GM12878 (cell line): ENCODE results near the gene EPX. TPM values are rescaled to one million over a fixed set of nuclear protein-coding genes. Genes with fewer than 3 reads are reported as not detected.

Experiments used
- ATAC-seq: fragments of 200-7000 bp; cut with Tn5 transposase; 3 replicates; pipeline ENCODE4 v1.9.1; 2020; ENCODE audit warnings: mild to moderate bottlenecking, moderate library complexity
- BruUV-seq: library from RNA; stranded (reverse); fragments of 400-500 nt; replicated peaks from 2 replicates; lab custom pipeline; 2021; lab: Mats Ljungman, UMichigan
- CTCF ChIA-PET: fragments of 300-600 bp; sonication (Branson Sonifier 250); formaldehyde crosslinking; extraction: SDS; loops from one replicate; lab custom pipeline; 2021; ENCODE audit warnings: inconsistent platforms; lab: Yijun Ruan, JAX
- POLR2A ChIA-PET: fragments of 350-600 bp; formaldehyde crosslinking; extraction: SDS; loops from one replicate; lab custom pipeline; 2021; ENCODE audit warnings: inconsistent platforms; lab: Charles Lee
- RAD21 ChIA-PET: fragments of 300-600 bp; sonication (Branson Sonifier 250); formaldehyde crosslinking; loops from one replicate; lab custom pipeline; 2023; ENCODE audit warnings: antibody characterized with exemption; ENCODE audit not compliant: unreplicated experiment; lab: Charles Lee
- SMC1A ChIA-PET: fragments of 300-600 bp; sonication (Branson Sonifier 250); formaldehyde crosslinking; loops from one replicate; lab custom pipeline; 2023; ENCODE audit not compliant: unreplicated experiment, uncharacterized antibody; lab: Charles Lee
- DNase-seq: peaks from one replicate; pipeline ENCODE4 v3.0.0-alpha.2; 2011; ENCODE audit warnings: low read depth, low spot score
- FAIRE-seq: peaks from 3 replicates; lab custom pipeline; 2011; peaks lifted over from hg19 to GRCh38; lab: Jason Lieb, UNC
- H2AFZ ChIP-seq: 2 replicates; pipeline ENCODE4 v1.6.0; 2011; ENCODE audit warnings: low read depth, low read length, control low read depth; ENCODE audit not compliant: control insufficient read depth
- H3K27ac ChIP-seq: 2 replicates; pipeline ENCODE4 v1.5.1; 2011; ENCODE audit warnings: control low read depth; ENCODE audit not compliant: control insufficient read depth, insufficient read depth
- H3K27me3 ChIP-seq, 2 experiments: replicated peaks in 1 of 2; 2 replicates each; pipeline versions ENCODE4 v1.6.0 to v1.6.1; 2011; ENCODE audit warnings: low read length in 1 of 2; ENCODE audit not compliant: control insufficient read depth in 2 of 2, insufficient read depth in 2 of 2
- H3K36me3 ChIP-seq, 2 experiments: 2 replicates each; pipeline ENCODE4 v1.5.1; 2011; ENCODE audit warnings: low read length in 1 of 2; ENCODE audit not compliant: control insufficient read depth in 2 of 2, insufficient read depth in 2 of 2
- H3K4me1 ChIP-seq: 2 replicates; pipeline ENCODE4 v1.6.1; 2011; ENCODE audit warnings: mild to moderate bottlenecking, low read length, moderate library complexity, mixed read lengths; ENCODE audit not compliant: control insufficient read depth, insufficient read depth
- H3K4me2 ChIP-seq: 2 replicates; pipeline ENCODE4 v1.6.0; 2011; ENCODE audit warnings: control low read depth; ENCODE audit not compliant: control insufficient read depth, insufficient read depth
- H3K4me3 ChIP-seq: fragments of 200-600 bp; sonication (generic); 2 replicates; pipeline ENCODE4 v1.5.1; 2016
- H3K79me2 ChIP-seq: 2 replicates; pipeline ENCODE4 v1.6.0; 2011; ENCODE audit warnings: low read length; ENCODE audit not compliant: control insufficient read depth, insufficient read depth
- H3K9ac ChIP-seq: 2 replicates; pipeline ENCODE4 v1.8.0; 2011; ENCODE audit warnings: low read length, control low read depth, mixed read lengths; ENCODE audit not compliant: control insufficient read depth, insufficient read depth
- H3K9me3 ChIP-seq: replicated peaks from 3 replicates; pipeline ENCODE4 v1.5.1; 2011; ENCODE audit warnings: mild to moderate bottlenecking, low read length; ENCODE audit not compliant: control insufficient read depth, insufficient read depth
- H4K20me1 ChIP-seq: 2 replicates; pipeline ENCODE4 v1.6.0; 2011; ENCODE audit not compliant: control insufficient read depth, insufficient read depth
- ASH2L ChIP-seq: fragments of 300-600, 200-600 bp; sonication (generic); IDR thresholded peaks from 2 replicates; pipeline ENCODE4 v1.6.1; 2017; ENCODE audit warnings: low read depth, mild to moderate bottlenecking, borderline replicate concordance
- CREM ChIP-seq: IDR thresholded peaks from 2 replicates; pipeline ENCODE4 v1.6.1; 2014; ENCODE audit warnings: antibody characterized with exemption, low read depth
- GABPA ChIP-seq: IDR thresholded peaks from 2 replicates; pipeline ENCODE4 v1.6.1; 2014; ENCODE audit warnings: antibody characterized with exemption, low read depth, mild to moderate bottlenecking, inconsistent platforms
- IRF4 ChIP-seq: IDR thresholded peaks from 2 replicates; pipeline ENCODE4 v1.6.1; 2011; ENCODE audit warnings: low read depth, low read length
- NFYB ChIP-seq: IDR thresholded peaks from 2 replicates; pipeline ENCODE4 v1.6.1; 2011; ENCODE audit warnings: low read depth, mild to moderate bottlenecking, low read length, improper control_type of control experiment, moderate library complexity; ENCODE audit not compliant: insufficient read depth
- RAD51 ChIP-seq: fragments of 450-650 bp; IDR thresholded peaks from 2 replicates; pipeline ENCODE4 v1.6.1; 2016; ENCODE audit warnings: moderate library complexity, mild to moderate bottlenecking, inconsistent platforms
- SPI1 ChIP-seq: IDR thresholded peaks from 2 replicates; pipeline ENCODE4 v1.6.1; 2011; ENCODE audit warnings: low read depth, mild to moderate bottlenecking, low read length, moderate library complexity, borderline replicate concordance; ENCODE audit not compliant: insufficient read depth
- ZNF217 ChIP-seq: fragments of 450-650 bp; IDR thresholded peaks from 2 replicates; pipeline ENCODE4 v1.6.1; 2017; ENCODE audit warnings: antibody characterized with exemption, mild to moderate bottlenecking
- ZNF622 ChIP-seq: fragments of 450-650 bp; IDR thresholded peaks from 2 replicates; pipeline ENCODE4 v1.6.1; 2017; ENCODE audit warnings: mild to moderate bottlenecking, inconsistent platforms
- WGBS: methylation state at CpG from one replicate; pipeline ENCODE4 v1.1.6; 2016; ENCODE audit warnings: low lambda C conversion rate; ENCODE audit not compliant: insufficient replicate concordance, insufficient coverage; ENCODE audit errors: missing lambda C conversion rate; 5-methylcytosine and 5-hydroxymethylcytosine counted together
- in situ Hi-C: fragments of 300-500 bp; cut with MboI; formaldehyde crosslinking; loops from 9 replicates; pipeline ENCODE4 v1.14.3; 2018; ENCODE audit warnings: mixed read lengths
- intact Hi-C: fragments of 100-400 bp; cut with micrococcal nuclease; formaldehyde crosslinking; loops from one replicate; pipeline ENCODE4 v1.14.2; 2022; ENCODE audit not compliant: unreplicated experiment
- polyA plus RNA-seq, 11 experiments: library from polyadenylated mRNA; depleted of rRNA in 4 of 11; unstranded in 6 of 11; stranded (reverse) in 5 of 11; fragments of >200 nt; fragmentation: Nextera tagmentation in 4 of 11; fragmentation: Illumina TruSeq in 1 of 11; extraction: Ambion mirVana in 4 of 11; extraction: Trizol in 1 of 11; gene quantifications; 1 replicate in 1 of 11; 2 replicates in 10 of 11; pipeline versions ENCODE4 v1.2.1 to v1.2.3, GENCODE V29; 2011 to 2016; ENCODE audit warnings: inconsistent platforms in 2 of 11, missing spikeins in 2 of 11, low read depth in 1 of 11
- total RNA-seq, 4 experiments: library from RNA; depleted of rRNA in 3 of 4; stranded (reverse); fragments of >200 nt in 3 of 4; fragmentation: Illumina TruSeq in 1 of 4; extraction: Trizol in 1 of 4; gene quantifications; 2 replicates each; pipeline versions ENCODE4 v1.2.1 to v1.2.3, GENCODE V29; 2013 to 2021
- TF ChIP-seq, protein P1 (sequence below): fragments of 450-650 bp; formaldehyde crosslinking; IDR thresholded peaks from 2 replicates; pipeline ENCODE4 v1.4.0; 2020; ENCODE audit warnings: mild to moderate bottlenecking, moderate library complexity
- TF ChIP-seq, protein P2 (sequence below): fragments of 450-650 bp; IDR thresholded peaks from 2 replicates; pipeline ENCODE4 v1.6.1; 2018; ENCODE audit warnings: borderline replicate concordance, mild to moderate bottlenecking; ENCODE audit not compliant: partially characterized antibody
- TF ChIP-seq, protein P3 (sequence below): fragments of 450-650 bp; IDR thresholded peaks from 2 replicates; pipeline ENCODE4 v1.6.1; 2017; ENCODE audit warnings: borderline replicate concordance

EPX gene
- total and polyA plus RNA-seq, 10 of the 15 experiments (the other 5 are each of a cell fraction or from before 2014, with no cell fraction given): 0.03 TPM; not detected in 9

DNA sequence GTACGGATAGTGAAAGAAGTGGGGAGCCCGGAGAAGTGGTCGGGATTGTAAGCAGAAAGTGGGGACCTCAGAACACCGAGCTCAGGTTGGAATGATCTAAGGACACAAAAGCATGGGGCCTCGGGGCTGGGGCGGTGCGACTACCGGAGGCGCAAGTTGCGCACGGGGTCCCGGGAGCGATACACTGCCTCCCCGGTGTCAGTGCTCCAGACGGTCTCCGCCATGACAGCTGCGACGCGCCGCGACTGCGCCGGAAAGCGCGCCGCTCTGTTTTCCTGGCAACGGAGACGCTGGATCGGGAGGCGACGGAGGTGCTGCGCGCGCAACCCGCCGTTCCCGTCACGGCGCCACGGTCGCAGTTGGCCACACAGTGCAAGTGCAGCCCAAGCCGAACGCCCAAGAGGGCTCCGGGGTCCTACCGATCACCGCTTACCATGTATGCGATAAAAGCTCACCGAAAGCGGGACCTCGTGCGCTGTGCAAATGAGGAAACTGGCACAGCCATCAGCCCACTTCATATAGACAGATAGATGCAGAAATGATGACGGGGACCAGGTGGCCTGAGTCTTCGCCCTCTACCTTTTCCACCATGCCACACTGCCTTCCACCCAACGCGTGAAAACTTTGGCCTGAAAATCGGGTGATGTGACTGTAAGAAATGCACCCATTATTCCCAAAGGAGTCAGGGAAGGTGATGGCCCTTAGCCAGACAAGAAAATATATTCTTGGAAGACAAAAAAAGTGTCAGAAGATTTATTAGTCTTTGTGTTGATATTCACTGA is 26.7 kb downstream of the EPX start, which contains the start of gene MKS1 (continued):
- TF ChIP-seq, protein P1, sequence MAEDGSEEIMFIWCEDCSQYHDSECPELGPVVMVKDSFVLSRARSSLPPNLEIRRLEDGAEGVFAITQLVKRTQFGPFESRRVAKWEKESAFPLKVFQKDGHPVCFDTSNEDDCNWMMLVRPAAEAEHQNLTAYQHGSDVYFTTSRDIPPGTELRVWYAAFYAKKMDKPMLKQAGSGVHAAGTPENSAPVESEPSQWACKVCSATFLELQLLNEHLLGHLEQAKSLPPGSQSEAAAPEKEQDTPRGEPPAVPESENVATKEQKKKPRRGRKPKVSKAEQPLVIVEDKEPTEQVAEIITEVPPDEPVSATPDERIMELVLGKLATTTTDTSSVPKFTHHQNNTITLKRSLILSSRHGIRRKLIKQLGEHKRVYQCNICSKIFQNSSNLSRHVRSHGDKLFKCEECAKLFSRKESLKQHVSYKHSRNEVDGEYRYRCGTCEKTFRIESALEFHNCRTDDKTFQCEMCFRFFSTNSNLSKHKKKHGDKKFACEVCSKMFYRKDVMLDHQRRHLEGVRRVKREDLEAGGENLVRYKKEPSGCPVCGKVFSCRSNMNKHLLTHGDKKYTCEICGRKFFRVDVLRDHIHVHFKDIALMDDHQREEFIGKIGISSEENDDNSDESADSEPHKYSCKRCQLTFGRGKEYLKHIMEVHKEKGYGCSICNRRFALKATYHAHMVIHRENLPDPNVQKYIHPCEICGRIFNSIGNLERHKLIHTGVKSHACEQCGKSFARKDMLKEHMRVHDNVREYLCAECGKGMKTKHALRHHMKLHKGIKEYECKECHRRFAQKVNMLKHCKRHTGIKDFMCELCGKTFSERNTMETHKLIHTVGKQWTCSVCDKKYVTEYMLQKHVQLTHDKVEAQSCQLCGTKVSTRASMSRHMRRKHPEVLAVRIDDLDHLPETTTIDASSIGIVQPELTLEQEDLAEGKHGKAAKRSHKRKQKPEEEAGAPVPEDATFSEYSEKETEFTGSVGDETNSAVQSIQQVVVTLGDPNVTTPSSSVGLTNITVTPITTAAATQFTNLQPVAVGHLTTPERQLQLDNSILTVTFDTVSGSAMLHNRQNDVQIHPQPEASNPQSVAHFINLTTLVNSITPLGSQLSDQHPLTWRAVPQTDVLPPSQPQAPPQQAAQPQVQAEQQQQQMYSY (CRISPR knock-in tag): no peak
- TF ChIP-seq NFYB: 0 out of 2 replicates have a peak, but pooled peaks have one; percentile 16
- TF ChIP-seq SPI1: 0 out of 2 replicates have a peak, but pooled peaks have one; percentile 5

DNA sequence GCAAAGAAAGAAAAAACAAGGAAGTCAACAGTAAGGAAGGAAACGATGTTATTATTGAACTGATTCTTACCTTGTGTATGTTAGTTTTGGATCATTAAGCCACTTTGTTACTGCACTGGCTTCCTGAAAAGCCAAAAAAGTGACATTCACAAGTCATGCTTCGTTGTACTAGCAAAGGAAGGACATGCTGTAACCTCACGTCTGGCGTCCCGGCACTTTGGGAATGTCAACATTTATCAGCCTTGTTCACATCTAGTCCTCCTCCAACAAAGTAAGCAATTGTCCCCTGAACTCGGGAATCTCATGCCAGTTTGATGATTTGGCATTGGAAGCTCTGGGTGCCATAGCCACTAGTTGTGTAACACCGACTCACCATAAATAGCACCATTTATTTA is 27.3 kb downstream of the EPX start:
- no peak for ATAC-seq
- 27% methylated on average over 7 of the region's 7 CpGs for WGBS
- peak overlapping the region; percentile 58; the same call in 1 of the 2 replicates for H3K4me3 ChIP-seq
- H3K9ac ChIP-seq: peak overlapping the region; percentile 67
- ChIA-PET CTCF (interaction anchor here (0.7 to 8.2 kb wide), 7 partner anchors 8 to 1133 kb away, joined by 3 to 65 read pairs (median 3); no protein-coding TSS in a partner anchor), RAD21 (interaction anchor here (0.9 to 2.3 kb wide), 7 partner anchors 11 to 97 kb away, joined by 3 to 9 read pairs (median 4); no protein-coding TSS in a partner anchor), SMC1A (interaction anchor here (0.8 to 2.6 kb wide), 4 partner anchors 10 to 133 kb away, joined by 4 to 26 read pairs (median 7); partner anchors contain the start of gene SUPT4H1), POLR2A (interaction anchor here (0.5 to 3.0 kb wide), 5 partner anchors 10 to 402 kb away, joined by 4 to 25 read pairs (median 5); no protein-coding TSS in a partner anchor)
- peak overlapping the region; percentile 62; the same call in 1 of the 2 replicates for H3K27ac ChIP-seq
- peak overlapping the region; percentile 91 for H3K4me2 ChIP-seq
- intact Hi-C loops (no loop called here), in situ Hi-C loops (no loop called here)
- BruUV-seq: no TSS peak
- H3K4me1 ChIP-seq: peaks cover 12% of the 10 kb centered on the region
- no peak for FAIRE-seq
- H3K79me2 ChIP-seq: no peaks in the 10 kb centered on the region; the same call in 1 of the 2 replicates
- H4K20me1 ChIP-seq: no peaks in the 10 kb centered on the region
- H3K27me3 ChIP-seq: no peaks in the 10 kb centered on the region
- no peak for DNase-seq
- H2AFZ ChIP-seq: peak overlapping the region; percentile 99
- H3K9me3 ChIP-seq: no peaks in the 10 kb centered on the region
- no peaks in the 10 kb centered on the region for H3K36me3 ChIP-seq
- TF ChIP-seq RAD51 (no peak), IRF4 (no peak), ZNF622 (no peak), CREM (no peak), GABPA (no peak), ASH2L (no peak), ZNF217 (no peak)
- TF ChIP-seq, protein P2, sequence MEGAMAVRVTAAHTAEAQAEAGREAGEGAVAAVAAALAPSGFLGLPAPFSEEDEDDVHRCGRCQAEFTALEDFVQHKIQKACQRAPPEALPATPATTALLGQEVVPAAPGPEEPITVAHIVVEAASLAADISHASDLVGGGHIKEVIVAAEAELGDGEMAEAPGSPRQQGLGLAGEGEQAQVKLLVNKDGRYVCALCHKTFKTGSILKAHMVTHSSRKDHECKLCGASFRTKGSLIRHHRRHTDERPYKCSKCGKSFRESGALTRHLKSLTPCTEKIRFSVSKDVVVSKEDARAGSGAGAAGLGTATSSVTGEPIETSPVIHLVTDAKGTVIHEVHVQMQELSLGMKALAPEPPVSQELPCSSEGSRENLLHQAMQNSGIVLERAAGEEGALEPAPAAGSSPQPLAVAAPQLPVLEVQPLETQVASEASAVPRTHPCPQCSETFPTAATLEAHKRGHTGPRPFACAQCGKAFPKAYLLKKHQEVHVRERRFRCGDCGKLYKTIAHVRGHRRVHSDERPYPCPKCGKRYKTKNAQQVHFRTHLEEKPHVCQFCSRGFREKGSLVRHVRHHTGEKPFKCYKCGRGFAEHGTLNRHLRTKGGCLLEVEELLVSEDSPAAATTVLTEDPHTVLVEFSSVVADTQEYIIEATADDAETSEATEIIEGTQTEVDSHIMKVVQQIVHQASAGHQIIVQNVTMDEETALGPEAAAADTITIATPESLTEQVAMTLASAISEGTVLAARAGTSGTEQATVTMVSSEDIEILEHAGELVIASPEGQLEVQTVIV: no peak
- TF ChIP-seq, protein P3, sequence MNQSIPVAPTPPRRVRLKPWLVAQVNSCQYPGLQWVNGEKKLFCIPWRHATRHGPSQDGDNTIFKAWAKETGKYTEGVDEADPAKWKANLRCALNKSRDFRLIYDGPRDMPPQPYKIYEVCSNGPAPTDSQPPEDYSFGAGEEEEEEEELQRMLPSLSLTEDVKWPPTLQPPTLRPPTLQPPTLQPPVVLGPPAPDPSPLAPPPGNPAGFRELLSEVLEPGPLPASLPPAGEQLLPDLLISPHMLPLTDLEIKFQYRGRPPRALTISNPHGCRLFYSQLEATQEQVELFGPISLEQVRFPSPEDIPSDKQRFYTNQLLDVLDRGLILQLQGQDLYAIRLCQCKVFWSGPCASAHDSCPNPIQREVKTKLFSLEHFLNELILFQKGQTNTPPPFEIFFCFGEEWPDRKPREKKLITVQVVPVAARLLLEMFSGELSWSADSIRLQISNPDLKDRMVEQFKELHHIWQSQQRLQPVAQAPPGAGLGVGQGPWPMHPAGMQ: no peak
